ENCODE measurements around the gene ARHGEF16. TPM values are rescaled to one million over a fixed set of nuclear protein-coding genes. Genes with fewer than 3 reads are reported as not detected.
A peak's percentile ranks its signal among the peaks of the same experiment; 100 is the strongest.

Gene ARHGEF16
- total RNA-seq, 1 donor from 2014 or later = 11.3 TPM

DNA sequence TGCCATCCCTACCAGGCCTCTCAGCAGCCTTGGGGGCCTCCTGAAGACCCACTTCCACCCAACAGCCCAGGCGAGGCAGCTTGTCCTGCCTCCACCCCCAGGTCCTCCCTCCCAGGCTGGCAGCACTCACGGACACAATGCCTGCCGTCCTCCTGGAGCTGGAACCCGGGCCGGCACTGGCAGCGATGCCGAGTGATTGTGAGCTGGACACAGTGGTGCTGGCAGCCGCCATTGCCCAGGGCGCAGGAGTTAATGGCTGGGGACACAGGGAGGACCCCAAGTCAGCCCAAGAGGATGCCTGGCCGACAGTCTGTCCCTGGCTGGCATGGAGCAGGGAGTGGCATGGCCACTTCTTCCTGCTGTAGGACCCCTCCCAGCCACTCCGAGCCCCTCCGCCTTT lies 60.8 kb downstream of the ARHGEF16 start:
- H3K27ac Mint-ChIP-seq (ENCODE audit: unreplicated experiment) = no peak overlapping the region
- no peaks in the 10 kb centered on the region for H3K27me3 Mint-ChIP-seq (ENCODE audit: low read depth)
- no peaks in the 10 kb centered on the region for H3K4me1 Mint-ChIP-seq
- DNase-seq (ENCODE audit: low read depth, low spot score) = no peak
- H3K4me3 Mint-ChIP-seq = no peak overlapping the region
- H3K9me3 Mint-ChIP-seq = no peaks in the 10 kb centered on the region
- TF ChIP-seq, protein P1, sequence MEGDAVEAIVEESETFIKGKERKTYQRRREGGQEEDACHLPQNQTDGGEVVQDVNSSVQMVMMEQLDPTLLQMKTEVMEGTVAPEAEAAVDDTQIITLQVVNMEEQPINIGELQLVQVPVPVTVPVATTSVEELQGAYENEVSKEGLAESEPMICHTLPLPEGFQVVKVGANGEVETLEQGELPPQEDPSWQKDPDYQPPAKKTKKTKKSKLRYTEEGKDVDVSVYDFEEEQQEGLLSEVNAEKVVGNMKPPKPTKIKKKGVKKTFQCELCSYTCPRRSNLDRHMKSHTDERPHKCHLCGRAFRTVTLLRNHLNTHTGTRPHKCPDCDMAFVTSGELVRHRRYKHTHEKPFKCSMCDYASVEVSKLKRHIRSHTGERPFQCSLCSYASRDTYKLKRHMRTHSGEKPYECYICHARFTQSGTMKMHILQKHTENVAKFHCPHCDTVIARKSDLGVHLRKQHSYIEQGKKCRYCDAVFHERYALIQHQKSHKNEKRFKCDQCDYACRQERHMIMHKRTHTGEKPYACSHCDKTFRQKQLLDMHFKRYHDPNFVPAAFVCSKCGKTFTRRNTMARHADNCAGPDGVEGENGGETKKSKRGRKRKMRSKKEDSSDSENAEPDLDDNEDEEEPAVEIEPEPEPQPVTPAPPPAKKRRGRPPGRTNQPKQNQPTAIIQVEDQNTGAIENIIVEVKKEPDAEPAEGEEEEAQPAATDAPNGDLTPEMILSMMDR (conservative IDR thresholded peaks at IDR 0.05) = no peak
- H3K36me3 Mint-ChIP-seq (ENCODE audit: low read depth) = no peaks in the 10 kb centered on the region

DNA sequence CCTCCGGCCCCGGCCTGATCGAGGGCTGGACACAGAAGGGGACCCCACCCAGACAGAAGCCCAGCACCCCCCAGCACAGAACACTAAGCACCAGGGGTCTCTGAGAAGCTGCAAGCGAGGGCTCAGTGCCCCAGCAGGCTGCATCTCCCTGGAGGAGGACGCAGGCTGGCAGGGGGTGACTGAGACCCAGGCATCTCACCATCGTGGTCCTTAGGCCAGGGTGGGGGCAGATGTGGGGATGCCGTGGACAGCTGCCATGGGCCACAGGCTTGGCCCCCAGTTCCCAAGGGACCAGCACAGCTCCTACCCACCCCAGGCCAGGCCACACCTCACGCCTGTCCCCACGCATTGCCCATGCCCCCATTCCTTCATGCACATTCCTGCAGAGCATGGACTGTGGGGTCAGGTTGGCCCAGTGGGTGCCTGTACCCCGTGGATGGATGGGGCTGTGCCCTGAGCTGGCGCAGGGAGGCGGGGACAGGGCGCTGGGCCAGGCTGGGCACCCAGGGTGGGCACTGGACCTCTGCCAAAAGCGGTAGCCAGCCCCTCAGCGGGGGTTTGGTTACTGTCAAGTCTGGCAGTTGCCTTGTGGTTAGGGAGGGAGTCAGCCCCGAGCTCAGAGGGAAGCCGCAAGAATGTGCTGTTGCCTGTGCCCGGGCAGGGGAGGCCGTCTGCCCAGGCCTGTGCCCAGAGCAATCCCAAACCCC lies 61.5 kb downstream of the ARHGEF16 start:
- Mint-ChIP-seq H3K4me1 (no peaks in the 10 kb centered on the region), H3K4me3 (no peak overlapping the region), H3K27me3 (ENCODE audit: low read depth) (no peaks in the 10 kb centered on the region), H3K36me3 (ENCODE audit: low read depth) (no peaks in the 10 kb centered on the region), H3K9me3 (no peaks in the 10 kb centered on the region), H3K27ac (ENCODE audit: unreplicated experiment) (no peak overlapping the region)
- DNase-seq (ENCODE audit: low read depth, low spot score) = no peak
- TF ChIP-seq, protein P1 (conservative IDR thresholded peaks at IDR 0.05) = no peak

DNA sequence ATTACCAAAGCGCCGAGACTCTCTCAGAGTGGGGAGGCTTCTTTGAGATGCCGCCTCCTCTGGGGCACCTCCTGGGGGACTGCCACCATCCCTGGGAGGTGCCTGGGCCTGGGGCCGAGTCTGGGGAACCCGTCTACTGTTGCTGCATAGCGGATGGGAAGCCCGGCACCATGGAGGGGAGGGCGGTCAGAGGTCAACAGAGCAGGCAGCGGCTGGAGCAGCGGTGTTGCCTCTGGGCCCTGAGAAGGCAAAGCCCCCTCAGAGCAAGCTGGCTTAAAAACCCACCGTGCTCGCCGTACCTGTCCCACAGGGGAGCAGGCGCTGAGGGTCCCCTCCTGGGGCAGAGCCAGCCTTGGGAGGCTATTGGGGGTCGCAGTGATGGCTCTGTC lies 62.0 kb downstream of the ARHGEF16 start:
- DNase-seq (ENCODE audit: low read depth, low spot score) = no peak
- Mint-ChIP-seq H3K27ac (ENCODE audit: unreplicated experiment) (no peak overlapping the region), H3K27me3 (ENCODE audit: low read depth) (no peaks in the 10 kb centered on the region), H3K36me3 (ENCODE audit: low read depth) (no peaks in the 10 kb centered on the region), H3K4me3 (no peak overlapping the region), H3K9me3 (no peaks in the 10 kb centered on the region), H3K4me1 (no peaks in the 10 kb centered on the region)
- TF ChIP-seq, protein P1 (conservative IDR thresholded peaks at IDR 0.05) = no peak

- Mint-ChIP-seq H3K36me3 (ENCODE audit: low read depth) (no peaks in the 10 kb centered on the region), H3K27ac (ENCODE audit: unreplicated experiment) (no peak overlapping the region), H3K9me3 (no peaks in the 10 kb centered on the region), H3K27me3 (ENCODE audit: low read depth) (no peaks in the 10 kb centered on the region), H3K4me3 (no peak overlapping the region), H3K4me1 (no peaks in the 10 kb centered on the region)
- TF ChIP-seq, protein P1 (conservative IDR thresholded peaks at IDR 0.05) = no peak
- no peak for DNase-seq (ENCODE audit: low read depth, low spot score)
These were observed 62.6 kb downstream of the ARHGEF16 start for GRCh38 chr1:3516911-3517675.

- H3K4me1 Mint-ChIP-seq = no peaks in the 10 kb centered on the region
- H3K36me3 Mint-ChIP-seq (ENCODE audit: low read depth) = no peaks in the 10 kb centered on the region
- H3K27me3 Mint-ChIP-seq (ENCODE audit: low read depth) = no peaks in the 10 kb centered on the region
- TF ChIP-seq, protein P1 (conservative IDR thresholded peaks at IDR 0.05) = peak; percentile 70
- H3K27ac Mint-ChIP-seq (ENCODE audit: unreplicated experiment) = no peak overlapping the region
- no peaks in the 10 kb centered on the region for H3K9me3 Mint-ChIP-seq
- no peak for DNase-seq (ENCODE audit: low read depth, low spot score)
- H3K4me3 Mint-ChIP-seq = no peak overlapping the region
These were observed 63.8 kb downstream of the ARHGEF16 start for GRCh38 chr1:3518256-3518655.
